ENCODE data around the gene TIMM23.

DNA sequence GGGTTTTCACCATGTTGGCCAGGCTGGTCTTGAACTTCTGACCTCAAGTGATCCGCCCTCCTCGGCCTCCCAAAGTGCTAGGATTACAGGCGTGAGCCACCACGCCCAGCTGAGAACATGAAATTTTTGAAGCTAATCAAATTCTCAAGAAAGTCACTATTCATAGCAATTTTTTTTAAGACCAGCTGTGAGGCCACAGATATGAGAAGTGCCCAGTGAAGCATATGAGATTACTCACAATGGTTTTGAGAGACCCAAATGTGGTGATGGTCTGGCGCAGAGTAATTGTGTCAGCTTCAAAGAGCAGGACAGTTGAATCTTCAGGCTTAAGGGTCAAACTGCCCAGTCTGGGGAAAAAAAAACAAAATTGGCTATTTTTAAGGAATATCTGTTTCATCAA lies 41.9 kb downstream of the TIMM23 start:
- TF ChIP-seq, protein P1, sequence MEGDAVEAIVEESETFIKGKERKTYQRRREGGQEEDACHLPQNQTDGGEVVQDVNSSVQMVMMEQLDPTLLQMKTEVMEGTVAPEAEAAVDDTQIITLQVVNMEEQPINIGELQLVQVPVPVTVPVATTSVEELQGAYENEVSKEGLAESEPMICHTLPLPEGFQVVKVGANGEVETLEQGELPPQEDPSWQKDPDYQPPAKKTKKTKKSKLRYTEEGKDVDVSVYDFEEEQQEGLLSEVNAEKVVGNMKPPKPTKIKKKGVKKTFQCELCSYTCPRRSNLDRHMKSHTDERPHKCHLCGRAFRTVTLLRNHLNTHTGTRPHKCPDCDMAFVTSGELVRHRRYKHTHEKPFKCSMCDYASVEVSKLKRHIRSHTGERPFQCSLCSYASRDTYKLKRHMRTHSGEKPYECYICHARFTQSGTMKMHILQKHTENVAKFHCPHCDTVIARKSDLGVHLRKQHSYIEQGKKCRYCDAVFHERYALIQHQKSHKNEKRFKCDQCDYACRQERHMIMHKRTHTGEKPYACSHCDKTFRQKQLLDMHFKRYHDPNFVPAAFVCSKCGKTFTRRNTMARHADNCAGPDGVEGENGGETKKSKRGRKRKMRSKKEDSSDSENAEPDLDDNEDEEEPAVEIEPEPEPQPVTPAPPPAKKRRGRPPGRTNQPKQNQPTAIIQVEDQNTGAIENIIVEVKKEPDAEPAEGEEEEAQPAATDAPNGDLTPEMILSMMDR (IDR thresholded peaks at IDR 0.05), result no peak
- no peak for TF ChIP-seq EZH2 (IDR thresholded peaks at IDR 0.05; ENCODE audit: borderline replicate concordance, insufficient read depth, low read depth, low read length, poor library complexity, severe bottlenecking)

Measured in B cell (primary cell).